HEK293 (cell line): ENCODE results near the gene HMCN2.

ENCODE experiments used
- CTCF ChIA-PET: fragments of 350-600 bp; formaldehyde crosslinking; extraction: SDS; loops from one replicate; lab custom pipeline; 2021; ENCODE audit warnings: antibody characterized with exemption; lab: Yijun Ruan, JAX
- POLR2A ChIA-PET: fragments of 300-600 bp; formaldehyde crosslinking; extraction: SDS; loops from one replicate; lab custom pipeline; 2020; ENCODE audit warnings: antibody characterized with exemption, inconsistent platforms; lab: Yijun Ruan, JAX
- H3K27ac ChIP-seq: fragments of 200-500 bp; sonication (Bioruptor generic); 2 replicates; pipeline ENCODE4 v1.5.1; 2014; ENCODE audit warnings: low read depth, low read length, control low read depth, inconsistent platforms; ENCODE audit errors: extremely low read depth
- H3K36me3 ChIP-seq, 2 experiments: fragments of 200-500 bp in 1 of 2; sonication (Bioruptor generic) in 1 of 2; 1 replicate in 1 of 2; 2 replicates in 1 of 2; pipeline ENCODE4 v1.5.1; 2014 to 2017; ENCODE audit warnings: inconsistent platforms in 2 of 2, low read length in 2 of 2; ENCODE audit not compliant: control insufficient read depth in 2 of 2, insufficient read depth in 1 of 2
- H3K4me1 ChIP-seq: fragments of 200-500 bp; sonication (Bioruptor generic); 2 replicates; pipeline ENCODE4 v1.5.1; 2014; ENCODE audit warnings: mild to moderate bottlenecking, low read length, inconsistent platforms; ENCODE audit not compliant: control insufficient read depth, insufficient read depth
- H3K4me3 ChIP-seq: 2 replicates; pipeline ENCODE4 v1.5.1; 2011; ENCODE audit warnings: low read depth, mild to moderate bottlenecking, control low read depth, low read length, moderate library complexity
- H3K9me3 ChIP-seq: fragments of 200-500 bp; sonication (Bioruptor generic); 2 replicates; pipeline ENCODE4 v1.5.1; 2014; ENCODE audit warnings: low read depth, low read length, inconsistent platforms; ENCODE audit not compliant: control insufficient read depth, insufficient read depth
- HOXA7 ChIP-seq: sonication (generic); formaldehyde crosslinking; IDR thresholded peaks from 2 replicates; pipeline ENCODE4 v1.8.1; 2022; ENCODE audit warnings: missing genetic modification reagents, borderline replicate concordance
- KLF10 ChIP-seq: fragments of 450-650 bp; IDR thresholded peaks from 2 replicates; pipeline ENCODE4 v1.5.1; 2018; ENCODE audit warnings: missing biosample characterization, mild to moderate bottlenecking, missing genetic modification characterization
- PBX3 ChIP-seq: sonication (generic); formaldehyde crosslinking; IDR thresholded peaks from 2 replicates; pipeline ENCODE4 v1.8.1; 2022; ENCODE audit warnings: mild to moderate bottlenecking, moderate library complexity, missing genetic modification reagents
- PRDM1 ChIP-seq: fragments of 450-650 bp; formaldehyde crosslinking; IDR thresholded peaks from 2 replicates; pipeline ENCODE4; 2016; ENCODE audit warnings: missing biosample characterization, missing genetic modification characterization
- SALL2 ChIP-seq: fragments of 450-650 bp; formaldehyde crosslinking; IDR thresholded peaks from 2 replicates; pipeline ENCODE4 v1.5.0; 2017; ENCODE audit warnings: missing biosample characterization, mild to moderate bottlenecking, missing genetic modification characterization, borderline replicate concordance
- SETDB1 ChIP-seq: IDR thresholded peaks from one replicate; pipeline ENCODE4 v1.6.1; 2017; ENCODE audit warnings: mild to moderate bottlenecking, low read length, moderate library complexity, mixed read lengths; ENCODE audit not compliant: insufficient read length
- ZNF132 ChIP-seq: fragments of 450-650 bp; formaldehyde crosslinking; IDR thresholded peaks from 2 replicates; pipeline ENCODE4 v1.5.1; 2017; ENCODE audit warnings: missing biosample characterization, missing genetic modification characterization, borderline replicate concordance
- ZNF155 ChIP-seq: fragments of 450-650 bp; formaldehyde crosslinking; IDR thresholded peaks from 2 replicates; pipeline ENCODE4 v1.5.1; 2016; ENCODE audit warnings: missing biosample characterization, missing genetic modification characterization
- ZNF157 ChIP-seq: fragments of 450-650 bp; formaldehyde crosslinking; IDR thresholded peaks from 2 replicates; pipeline ENCODE4 v1.5.1; 2016; ENCODE audit warnings: missing biosample characterization, missing genetic modification characterization
- ZNF16 ChIP-seq: fragments of 450-650 bp; formaldehyde crosslinking; IDR thresholded peaks from 2 replicates; pipeline ENCODE4 v1.5.1; 2016; ENCODE audit warnings: low read depth, missing biosample characterization, missing genetic modification characterization
- ZNF23 ChIP-seq: fragments of 450-650 bp; formaldehyde crosslinking; IDR thresholded peaks from 2 replicates; pipeline ENCODE4 v1.5.1; 2016; ENCODE audit warnings: missing biosample characterization, missing genetic modification characterization, borderline replicate concordance
- ZNF274 ChIP-seq, 2 experiments: fragments of 200-500 bp in 1 of 2; fragments of 450-650 bp in 1 of 2; sonication (Bioruptor generic) in 1 of 2; formaldehyde crosslinking in 1 of 2; IDR thresholded peaks; 2 replicates each; pipeline versions ENCODE4 v1.5.1 to v1.6.1; 2014 to 2016; ENCODE audit warnings: borderline replicate concordance in 1 of 2, inconsistent platforms in 1 of 2, low read length in 1 of 2, missing biosample characterization in 1 of 2, missing genetic modification characterization in 1 of 2
- ZNF518A ChIP-seq: fragments of 450-650 bp; formaldehyde crosslinking; conservative IDR thresholded peaks from 2 replicates; pipeline ENCODE4 v1.5.1; 2016; ENCODE audit warnings: low read depth, missing biosample characterization, missing genetic modification characterization
- ZNF639 ChIP-seq: fragments of 450-650 bp; formaldehyde crosslinking; IDR thresholded peaks from 2 replicates; pipeline ENCODE4 v1.5.1; 2016; ENCODE audit warnings: missing biosample characterization, missing genetic modification characterization
- ZNF830 ChIP-seq: fragments of 450-650 bp; IDR thresholded peaks from 2 replicates; pipeline ENCODE4 v1.5.0; 2018; ENCODE audit warnings: missing biosample characterization, missing genetic modification characterization, low read depth, mild to moderate bottlenecking, moderate library complexity
- ZSCAN23 ChIP-seq: fragments of 450-650 bp; formaldehyde crosslinking; IDR thresholded peaks from 2 replicates; pipeline ENCODE4 v1.5.1; 2016; ENCODE audit warnings: missing biosample characterization, missing genetic modification characterization
- TF ChIP-seq, protein P1 (sequence below): fragments of 450-650 bp; formaldehyde crosslinking; IDR thresholded peaks from 2 replicates; pipeline ENCODE4 v1.5.1; 2017; ENCODE audit warnings: missing biosample characterization, missing genetic modification characterization
- TF ChIP-seq, protein P2 (sequence below): fragments of 450-650 bp; formaldehyde crosslinking; IDR thresholded peaks from 2 replicates; pipeline ENCODE4 v1.5.1; 2016; ENCODE audit warnings: missing biosample characterization, missing genetic modification characterization
- TF ChIP-seq, protein P3 (sequence below): fragments of 450-650 bp; formaldehyde crosslinking; IDR thresholded peaks from 2 replicates; pipeline ENCODE4 v1.5.1; 2016; ENCODE audit warnings: missing biosample characterization, missing genetic modification characterization, borderline replicate concordance

The HMCN2 gene

DNA sequence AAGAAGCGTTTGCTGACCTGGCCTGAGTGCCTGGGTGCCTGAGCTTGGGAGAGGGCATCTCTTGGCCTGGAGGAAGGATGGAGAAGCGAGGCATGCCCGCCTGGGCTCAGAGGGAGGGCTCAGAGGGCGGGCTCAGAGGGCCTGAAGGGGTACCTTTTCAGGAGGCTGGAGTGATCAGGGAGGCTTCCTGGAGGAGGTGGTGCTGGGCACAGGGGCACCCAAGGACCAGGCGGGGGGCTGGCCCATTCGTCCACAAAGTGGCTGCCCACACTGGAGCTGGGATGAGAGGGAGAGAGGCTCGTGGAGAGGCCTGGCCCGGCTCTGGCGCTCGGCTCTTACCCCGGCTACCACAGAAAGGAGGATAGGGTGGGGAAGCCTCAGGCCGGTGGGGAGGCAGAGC, 212.0 kb downstream of the HMCN2 start:
- H3K4me1 ChIP-seq, result no peaks in the 10 kb centered on the region
- CTCF ChIA-PET, result interaction anchor here (0.6 to 1.7 kb wide), 4 partner anchors 10 to 540 kb away, joined by 3 to 5 read pairs (median 3); no protein-coding TSS in a partner anchor
- H3K27ac ChIP-seq, result no peak overlapping the region
- H3K36me3 ChIP-seq, result peaks cover 0 to 12% of the 10 kb centered on the region in 2 experiments; a peak in 1 of 3 replicates
- POLR2A ChIA-PET, result no interaction called here
- no peak for TF ChIP-seq KLF10
- TF ChIP-seq ZNF274 (IDR thresholded peaks at IDR 0.05; ENCODE audit: low read length), result no peak
- no peak for TF ChIP-seq ZNF274 (tag by site-specific recombination; IDR thresholded peaks at IDR 0.05; ENCODE audit: borderline replicate concordance)
- no peak for TF ChIP-seq SALL2 (tag by site-specific recombination)
- TF ChIP-seq ZNF639 (tag by site-specific recombination), result no peak
- no peak for TF ChIP-seq SETDB1
- no peak for TF ChIP-seq ZNF518A (tag by site-specific recombination)
- TF ChIP-seq ZNF155, result no peak
- no peak for TF ChIP-seq HOXA7 (CRISPR knock-in tag)
- TF ChIP-seq ZNF157, result no peak
- TF ChIP-seq ZNF132 (tag by site-specific recombination), result no peak
- TF ChIP-seq ZNF16 (tag by site-specific recombination), result no peak
- TF ChIP-seq ZSCAN23 (tag by site-specific recombination), result no peak
- TF ChIP-seq ZNF23 (tag by site-specific recombination), result no peak
- TF ChIP-seq, protein P1, sequence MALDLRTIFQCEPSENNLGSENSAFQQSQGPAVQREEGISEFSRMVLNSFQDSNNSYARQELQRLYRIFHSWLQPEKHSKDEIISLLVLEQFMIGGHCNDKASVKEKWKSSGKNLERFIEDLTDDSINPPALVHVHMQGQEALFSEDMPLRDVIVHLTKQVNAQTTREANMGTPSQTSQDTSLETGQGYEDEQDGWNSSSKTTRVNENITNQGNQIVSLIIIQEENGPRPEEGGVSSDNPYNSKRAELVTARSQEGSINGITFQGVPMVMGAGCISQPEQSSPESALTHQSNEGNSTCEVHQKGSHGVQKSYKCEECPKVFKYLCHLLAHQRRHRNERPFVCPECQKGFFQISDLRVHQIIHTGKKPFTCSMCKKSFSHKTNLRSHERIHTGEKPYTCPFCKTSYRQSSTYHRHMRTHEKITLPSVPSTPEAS, result no peak
- no peak for TF ChIP-seq ZNF830 (tag by site-specific recombination)
- no peak for TF ChIP-seq PBX3 (CRISPR knock-in tag)
- TF ChIP-seq, protein P2, sequence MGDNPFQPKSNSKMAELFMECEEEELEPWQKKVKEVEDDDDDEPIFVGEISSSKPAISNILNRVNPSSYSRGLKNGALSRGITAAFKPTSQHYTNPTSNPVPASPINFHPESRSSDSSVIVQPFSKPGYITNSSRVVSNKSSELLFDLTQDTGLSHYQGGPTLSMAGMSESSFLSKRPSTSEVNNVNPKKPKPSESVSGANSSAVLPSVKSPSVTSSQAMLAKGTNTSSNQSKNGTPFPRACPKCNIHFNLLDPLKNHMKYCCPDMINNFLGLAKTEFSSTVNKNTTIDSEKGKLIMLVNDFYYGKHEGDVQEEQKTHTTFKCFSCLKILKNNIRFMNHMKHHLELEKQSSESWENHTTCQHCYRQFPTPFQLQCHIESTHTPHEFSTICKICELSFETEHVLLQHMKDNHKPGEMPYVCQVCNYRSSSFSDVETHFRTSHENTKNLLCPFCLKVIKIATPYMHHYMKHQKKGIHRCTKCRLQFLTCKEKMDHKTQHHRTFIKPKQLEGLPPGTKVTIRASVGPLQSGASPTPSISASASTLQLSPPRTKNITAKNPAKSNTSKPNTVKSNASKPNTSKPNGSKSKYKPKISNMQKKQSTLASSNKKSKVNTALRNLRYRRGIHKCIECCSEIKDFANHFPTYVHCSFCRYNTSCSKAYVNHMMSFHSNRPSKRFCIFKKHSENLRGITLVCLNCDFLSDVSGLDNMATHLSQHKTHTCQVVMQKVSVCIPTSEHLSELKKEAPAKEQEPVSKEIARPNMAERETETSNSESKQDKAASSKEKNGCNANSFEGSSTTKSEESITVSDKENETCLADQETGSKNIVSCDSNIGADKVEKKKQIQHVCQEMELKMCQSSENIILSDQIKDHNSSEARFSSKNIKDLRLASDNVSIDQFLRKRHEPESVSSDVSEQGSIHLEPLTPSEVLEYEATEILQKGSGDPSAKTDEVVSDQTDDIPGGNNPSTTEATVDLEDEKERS (tag by site-specific recombination), result no peak
- TF ChIP-seq, protein P3, sequence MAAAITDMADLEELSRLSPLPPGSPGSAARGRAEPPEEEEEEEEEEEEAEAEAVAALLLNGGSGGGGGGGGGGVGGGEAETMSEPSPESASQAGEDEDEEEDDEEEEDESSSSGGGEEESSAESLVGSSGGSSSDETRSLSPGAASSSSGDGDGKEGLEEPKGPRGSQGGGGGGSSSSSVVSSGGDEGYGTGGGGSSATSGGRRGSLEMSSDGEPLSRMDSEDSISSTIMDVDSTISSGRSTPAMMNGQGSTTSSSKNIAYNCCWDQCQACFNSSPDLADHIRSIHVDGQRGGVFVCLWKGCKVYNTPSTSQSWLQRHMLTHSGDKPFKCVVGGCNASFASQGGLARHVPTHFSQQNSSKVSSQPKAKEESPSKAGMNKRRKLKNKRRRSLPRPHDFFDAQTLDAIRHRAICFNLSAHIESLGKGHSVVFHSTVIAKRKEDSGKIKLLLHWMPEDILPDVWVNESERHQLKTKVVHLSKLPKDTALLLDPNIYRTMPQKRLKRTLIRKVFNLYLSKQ, result no peak
- no peak for TF ChIP-seq PRDM1 (tag by site-specific recombination)
- TF ChIP-seq, all 188 proteins: peak for 0
- Histone ChIP-seq H3K9me3 (no peaks in the 10 kb centered on the region), H3K4me3 (no peak overlapping the region)
